GM12878 (cell line): Measurements from ENCODE around the gene MSRB2.
"Not testable (repeated sequence)": the region's sequence is repeated elsewhere in the genome, so short reads cannot be mapped to it uniquely, and the experiment has no call there.

Experiments used
- CHD2 ChIP-seq: IDR thresholded peaks from 2 replicates; pipeline ENCODE4 v1.6.1; 2011; ENCODE audit warnings: low read depth, low read length, improper control_type of control experiment, borderline replicate concordance
- CTCF ChIP-seq, 3 experiments: IDR thresholded peaks in 2 of 3; conservative IDR thresholded peaks in 1 of 3; 2 replicates each; pipeline ENCODE4 v1.5.1; 2011; ENCODE audit warnings: low read depth in 3 of 3, low read length in 3 of 3, mild to moderate bottlenecking in 3 of 3, control low read depth in 2 of 3, moderate library complexity in 2 of 3, inconsistent platforms in 1 of 3, mixed read lengths in 1 of 3; ENCODE audit not compliant: control insufficient read depth in 2 of 3, insufficient read depth in 1 of 3; ENCODE audit errors: extremely low read depth in 1 of 3
- EZH2 ChIP-seq: IDR thresholded peaks from 2 replicates; pipeline ENCODE4 v1.6.1; 2012; ENCODE audit warnings: low read depth, mild to moderate bottlenecking, control low read depth, inconsistent platforms, low read length, borderline replicate concordance; ENCODE audit not compliant: control insufficient read depth
- MAX ChIP-seq: IDR thresholded peaks from 2 replicates; pipeline ENCODE4 v1.6.1; 2012; ENCODE audit warnings: low read depth, low read length, improper control_type of control experiment
- YY1 ChIP-seq: IDR thresholded peaks from 2 replicates; pipeline ENCODE4 v1.6.1; 2011; ENCODE audit warnings: low read depth, mild to moderate bottlenecking, low read length

GRCh38 chr10:23064813-23065114 is 30.6 kb upstream of the MSRB2 start:
- TF ChIP-seq CTCF (IDR thresholded peaks at IDR 0.05 in 2 of 3, conservative IDR thresholded peaks at IDR 0.05 in 1 of 3; ENCODE audit: control insufficient read depth in 2 of 3, extremely low read depth in 1 of 3, insufficient read depth in 1 of 3, low read depth in 3 of 3, low read length in 3 of 3); CHD2; YY1; MAX; EZH2: not testable (repeated sequence)
